IMR-90 (cell line): ENCODE results near the gene PNCK.

Experiments
- BHLHE40 ChIP-seq: fragments of 150-350 bp; IDR thresholded peaks from 2 replicates; pipeline ENCODE4 v1.6.1; 2016; ENCODE audit warnings: mild to moderate bottlenecking, low read depth, low read length
- CEBPB ChIP-seq: IDR thresholded peaks from 2 replicates; pipeline ENCODE4 v1.6.1; 2012; ENCODE audit warnings: low read depth, low read length, improper control_type of control experiment
- CHD1 ChIP-seq: IDR thresholded peaks from 2 replicates; pipeline ENCODE4 v1.6.1; 2012; ENCODE audit warnings: low read depth, low read length, improper control_type of control experiment
- CTCF ChIP-seq: conservative IDR thresholded peaks from 2 replicates; pipeline ENCODE4 v1.5.1; 2012; ENCODE audit warnings: mild to moderate bottlenecking, low read depth, low read length, improper control_type of control experiment
- FOS ChIP-seq: fragments of 150-350 bp; IDR thresholded peaks from 2 replicates; pipeline ENCODE4 v1.6.1; 2016; ENCODE audit warnings: low read depth, low read length
- MAFK ChIP-seq: IDR thresholded peaks from 2 replicates; pipeline ENCODE4 v1.6.1; 2012; ENCODE audit warnings: low read depth, low read length, improper control_type of control experiment
- MXI1 ChIP-seq: IDR thresholded peaks from 2 replicates; pipeline ENCODE4 v1.6.1; 2012; ENCODE audit warnings: low read depth, mild to moderate bottlenecking, low read length, moderate library complexity, borderline replicate concordance
- POLR2A ChIP-seq: IDR thresholded peaks from 2 replicates; pipeline ENCODE4 v1.6.1; 2012; ENCODE audit warnings: mild to moderate bottlenecking, low read depth, low read length
- RAD21 ChIP-seq: IDR thresholded peaks from 2 replicates; pipeline ENCODE4 v1.6.1; 2012; ENCODE audit warnings: low read length, improper control_type of control experiment
- SMC3 ChIP-seq: fragments of 150-350 bp; IDR thresholded peaks from 2 replicates; pipeline ENCODE4 v1.6.1; 2016; ENCODE audit warnings: low read depth, mild to moderate bottlenecking, antibody characterized with exemption, low read length, moderate library complexity
- TF ChIP-seq, protein P1 (sequence below): fragments of 150-350 bp; IDR thresholded peaks from 2 replicates; pipeline ENCODE4 v1.6.1; 2017; ENCODE audit warnings: mild to moderate bottlenecking, antibody characterized with exemption, low read length, low read depth
- TF ChIP-seq, protein P2 (sequence below): fragments of 150-350 bp; IDR thresholded peaks from 2 replicates; pipeline ENCODE4 v1.6.1; 2016; ENCODE audit warnings: low read depth, mild to moderate bottlenecking, low read length, moderate library complexity, borderline replicate concordance

DNA sequence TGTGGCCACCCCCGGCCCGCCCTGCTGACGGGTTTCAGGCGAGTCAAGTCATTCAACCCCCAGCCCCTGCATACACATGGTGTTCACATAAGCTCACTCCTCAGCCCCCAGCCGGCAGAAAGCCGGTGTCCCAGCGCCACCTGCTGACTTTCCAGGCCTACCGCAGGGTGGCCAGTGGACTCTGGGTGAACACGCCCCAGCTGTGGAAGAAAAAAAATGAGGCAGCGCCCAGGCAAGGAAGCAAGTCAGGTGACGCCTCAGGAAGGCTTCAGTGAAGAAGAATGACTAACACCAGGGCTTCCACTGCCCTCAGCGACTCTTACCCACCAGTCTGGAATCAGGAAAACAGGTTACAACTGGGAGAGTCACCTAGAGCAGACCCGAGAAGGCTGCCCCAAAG is 34.8 kb upstream of the PNCK start:
- TF ChIP-seq CEBPB (no peak), MAFK (no peak), POLR2A (no peak), CTCF (peak; percentile 68), SMC3 (peak; percentile 48), RAD21 (peak; percentile 68), FOS (no peak), BHLHE40 (no peak), CHD1 (no peak), MXI1 (no peak)
- TF ChIP-seq, protein P1, sequence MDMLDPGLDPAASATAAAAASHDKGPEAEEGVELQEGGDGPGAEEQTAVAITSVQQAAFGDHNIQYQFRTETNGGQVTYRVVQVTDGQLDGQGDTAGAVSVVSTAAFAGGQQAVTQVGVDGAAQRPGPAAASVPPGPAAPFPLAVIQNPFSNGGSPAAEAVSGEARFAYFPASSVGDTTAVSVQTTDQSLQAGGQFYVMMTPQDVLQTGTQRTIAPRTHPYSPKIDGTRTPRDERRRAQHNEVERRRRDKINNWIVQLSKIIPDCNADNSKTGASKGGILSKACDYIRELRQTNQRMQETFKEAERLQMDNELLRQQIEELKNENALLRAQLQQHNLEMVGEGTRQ: peak; percentile 69
- TF ChIP-seq, protein P2, sequence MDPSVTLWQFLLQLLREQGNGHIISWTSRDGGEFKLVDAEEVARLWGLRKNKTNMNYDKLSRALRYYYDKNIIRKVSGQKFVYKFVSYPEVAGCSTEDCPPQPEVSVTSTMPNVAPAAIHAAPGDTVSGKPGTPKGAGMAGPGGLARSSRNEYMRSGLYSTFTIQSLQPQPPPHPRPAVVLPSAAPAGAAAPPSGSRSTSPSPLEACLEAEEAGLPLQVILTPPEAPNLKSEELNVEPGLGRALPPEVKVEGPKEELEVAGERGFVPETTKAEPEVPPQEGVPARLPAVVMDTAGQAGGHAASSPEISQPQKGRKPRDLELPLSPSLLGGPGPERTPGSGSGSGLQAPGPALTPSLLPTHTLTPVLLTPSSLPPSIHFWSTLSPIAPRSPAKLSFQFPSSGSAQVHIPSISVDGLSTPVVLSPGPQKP: no peak
